H1 (cell line): ENCODE results near the gene QSER1. TPM values are rescaled to one million over a fixed set of nuclear protein-coding genes. Genes with fewer than 3 reads are reported as not detected.

ENCODE experiments used
- CHD7 ChIP-seq: fragments of 300-600 bp; sonication (generic); IDR thresholded peaks from 2 replicates; pipeline ENCODE4 v1.7.1; 2012; ENCODE audit warnings: low read length, moderate library complexity, mild to moderate bottlenecking, inconsistent platforms; ENCODE audit not compliant: insufficient replicate concordance
- KDM5A ChIP-seq: fragments of 200-600 bp; IDR thresholded peaks from 2 replicates; pipeline ENCODE4 v1.7.1; 2012; ENCODE audit warnings: mild to moderate bottlenecking, low read length, inconsistent platforms, mixed read lengths
- POLR2AphosphoS5 ChIP-seq: IDR thresholded peaks from 2 replicates; pipeline ENCODE4 v1.6.1; 2011; ENCODE audit warnings: low read depth, low read length
- polyA plus RNA-seq, 7 experiments: library from polyadenylated mRNA; depleted of rRNA in 3 of 7; stranded (reverse) in 5 of 7; unstranded in 2 of 7; fragments of >200 nt in 5 of 7; fragments of 200-250 nt in 2 of 7; gene quantifications; 1 replicate in 5 of 7; 2 replicates in 1 of 7; 4 replicates in 1 of 7; pipeline versions ENCODE4 v1.2.1 to v1.2.3, GENCODE V29; 2011 to 2013; ENCODE audit warnings: missing spikeins in 2 of 7, mixed read lengths in 2 of 7
- total RNA-seq: library from RNA; stranded (reverse); fragmentation: NEBNext Ultra II Directional; extraction: Animal tissue kit (Norgen Biotek cat#: 25700); gene quantifications from 2 replicates; pipeline ENCODE4 v1.2.1, GENCODE V29; 2021

QSER1 gene
- total and polyA plus RNA-seq, 2 of the 8 experiments (the other 6 are each of a cell fraction or from before 2014, with no cell fraction given): 29.3 to 117 TPM

- no peak for TF ChIP-seq CHD7
- no peak for TF ChIP-seq POLR2AphosphoS5
- no peak for TF ChIP-seq KDM5A
Observed at GRCh38 chr11:33027846-33028536, 135.4 kb downstream of the QSER1 start (continued).
